Vagina (tissue), 2 donors: ENCODE data around the gene SERINC4.

Source experiments
- CTCF ChIP-seq, 3 experiments: fragments of 450-650 bp in 2 of 3; fragments of 200-600 bp in 1 of 3; sonication (generic) in 1 of 3; IDR thresholded peaks; one replicate each; pipeline ENCODE4 v1.5.1; 2017 to 2019; ENCODE audit warnings: antibody characterized with exemption in 3 of 3, mild to moderate bottlenecking in 2 of 3, moderate library complexity in 2 of 3
- POLR2A ChIP-seq, 2 donors: fragments of 450-650 bp; IDR thresholded peaks; one replicate each; pipeline ENCODE4 v1.6.1; 2017; ENCODE audit warnings: antibody characterized with exemption in 2 of 2, mild to moderate bottlenecking in 2 of 2, moderate library complexity in 2 of 2
- POLR2AphosphoS5 ChIP-seq, 2 donors: sonication (generic); formaldehyde crosslinking; IDR thresholded peaks; one replicate each; pipeline ENCODE4 v1.9.0; 2017; ENCODE audit warnings: antibody characterized with exemption in 2 of 2, mild to moderate bottlenecking in 2 of 2, low read depth in 1 of 2; ENCODE audit not compliant: insufficient read depth in 1 of 2

- TF ChIP-seq CTCF (IDR thresholded peaks at IDR 0.05) (no peak), POLR2AphosphoS5 (IDR thresholded peaks at IDR 0.05; ENCODE audit: insufficient read depth in 1 of 2, low read depth in 1 of 2) (peak; percentile 79 to 82), POLR2A (IDR thresholded peaks at IDR 0.05) (no peak)
These were observed 26.7 kb upstream of the SERINC4 start, which contains the start of gene WDR76 for GRCh38 chr15:43826508-43827341.
